T-helper 22 cell (primary cell): ENCODE results near the gene NDUFS2.
"Not testable (repeated sequence)": the region's sequence is repeated elsewhere in the genome, so short reads cannot be mapped to it uniquely, and the experiment has no call there.

Experiments used
- DNase-seq: peaks from one replicate; pipeline ENCODE4 v3.0.0-alpha.2; 2020; ENCODE audit warnings: low read depth

Gene NDUFS2

DNA sequence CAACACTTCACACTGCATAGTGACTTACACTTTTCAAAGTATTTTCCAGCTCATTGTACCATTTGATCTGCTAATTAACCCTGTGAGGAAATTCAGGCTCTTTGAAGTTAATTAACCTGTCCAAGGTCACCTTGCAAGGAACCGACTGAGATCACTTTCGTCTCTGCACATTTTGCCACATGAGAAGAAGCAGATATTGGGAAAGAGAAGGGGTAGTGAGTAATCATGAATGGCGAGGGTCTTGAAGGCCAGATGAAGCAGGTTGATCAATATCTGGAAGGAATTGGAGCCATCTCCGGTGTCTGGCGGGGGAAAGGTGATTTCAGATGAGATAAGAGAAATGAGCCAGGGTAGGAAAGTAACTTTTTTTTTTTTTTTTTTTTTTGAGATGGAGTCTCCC lies 17.8 kb downstream of the NDUFS2 start:
- no peak for DNase-seq

DNA sequence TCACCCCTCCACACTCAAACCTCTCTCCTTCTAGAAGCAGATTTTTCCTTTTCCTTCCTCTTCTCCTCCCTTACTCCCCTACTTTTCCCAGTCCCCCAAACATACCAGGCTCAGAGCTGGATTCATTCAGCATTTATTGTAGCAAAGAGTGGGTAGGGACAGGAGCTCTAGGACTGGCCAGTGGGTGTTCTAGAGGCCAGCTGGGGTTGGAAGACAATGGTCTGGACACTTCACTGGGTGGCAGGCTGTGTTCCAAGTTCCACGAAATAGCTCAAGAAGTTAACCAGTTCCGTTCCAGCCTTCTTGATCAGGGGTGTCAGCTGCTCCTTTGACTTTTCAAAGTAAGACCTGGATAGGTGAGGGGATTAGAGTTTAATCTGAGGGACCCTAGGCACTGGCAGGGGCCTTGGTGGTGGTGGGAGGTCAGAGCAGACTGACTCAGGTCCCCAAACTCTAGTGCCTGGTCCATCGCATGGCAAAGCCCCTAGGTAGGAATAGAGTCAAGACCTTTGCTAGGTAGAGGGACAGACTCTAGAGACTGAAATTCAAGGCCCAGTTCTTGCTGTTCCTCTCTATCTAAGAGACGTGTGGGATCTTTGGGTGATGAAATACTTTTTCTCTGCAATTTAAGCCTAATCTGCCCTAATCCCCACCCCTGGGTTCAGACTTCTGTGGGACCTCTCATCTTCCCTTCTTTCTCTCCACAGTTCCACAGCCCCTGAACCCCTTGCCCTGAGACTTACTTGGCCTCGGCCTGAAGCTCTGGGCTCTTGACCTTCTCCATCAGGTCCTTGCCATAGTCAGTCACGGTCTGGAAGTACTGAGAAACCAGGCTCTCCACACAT lies 20.2 kb downstream of the NDUFS2 start:
- DNase-seq: no peak

DNA sequence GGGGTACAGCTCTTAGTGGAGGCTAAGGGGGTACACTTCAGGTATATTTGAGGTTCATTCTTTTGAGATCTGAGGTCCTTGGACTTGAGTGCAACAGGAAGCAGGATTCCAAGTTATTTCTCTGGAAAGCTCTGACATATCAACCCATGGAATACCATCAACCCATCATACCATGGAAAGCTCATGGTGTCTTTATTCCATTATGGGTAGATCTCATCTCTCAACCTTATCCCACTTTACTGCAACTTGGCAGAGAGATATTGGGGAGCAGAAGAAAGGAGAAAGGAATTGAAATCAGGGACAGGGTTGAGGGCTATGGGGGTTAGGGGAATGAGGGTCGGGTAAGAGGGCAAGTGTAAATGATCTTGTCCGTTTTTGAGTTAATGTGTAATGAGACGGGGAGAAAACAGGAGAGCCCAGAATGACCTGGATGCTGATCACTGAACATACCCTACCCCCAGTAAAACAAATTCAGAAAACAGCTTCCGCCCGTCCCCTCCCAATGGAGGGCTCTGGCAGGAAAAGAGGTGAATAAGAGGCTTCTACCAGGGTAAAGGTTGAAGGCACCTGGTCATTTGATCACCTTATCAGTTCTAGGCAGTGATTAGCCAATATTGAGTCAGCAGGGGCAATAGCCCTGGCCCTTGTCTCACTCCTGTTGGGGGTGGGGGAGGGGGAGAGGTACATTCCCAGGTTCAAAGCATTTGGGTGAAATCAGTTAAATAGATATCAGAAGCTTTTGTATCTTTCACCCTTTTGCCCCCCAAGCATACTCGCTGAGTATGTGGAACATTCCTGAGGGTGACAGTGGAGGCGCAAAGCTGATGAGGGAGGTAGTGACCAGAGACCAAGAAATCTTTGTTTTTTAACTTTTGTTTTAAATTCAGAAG lies 21.9 kb downstream of the NDUFS2 start:
- no peak for DNase-seq

DNA sequence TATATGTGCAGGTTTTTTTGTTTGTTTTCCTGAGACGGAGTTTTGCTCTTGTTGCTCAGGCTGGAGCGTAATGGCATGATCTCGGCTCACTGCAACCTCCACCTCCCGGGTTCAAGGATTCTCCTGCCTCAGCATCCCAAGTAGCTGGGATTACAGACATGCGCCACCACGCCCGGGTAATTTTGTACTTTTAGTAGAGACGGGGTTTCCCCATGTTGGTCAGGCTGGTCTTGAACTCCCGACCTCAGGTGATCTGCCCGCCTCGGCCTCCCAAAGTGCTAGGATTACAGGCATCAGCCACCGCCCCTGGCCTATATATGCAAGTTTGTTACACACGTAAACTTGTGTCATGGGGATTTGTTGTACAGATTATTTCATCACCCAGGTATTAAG lies 22.5 kb downstream of the NDUFS2 start:
- not testable (repeated sequence) for DNase-seq

DNA sequence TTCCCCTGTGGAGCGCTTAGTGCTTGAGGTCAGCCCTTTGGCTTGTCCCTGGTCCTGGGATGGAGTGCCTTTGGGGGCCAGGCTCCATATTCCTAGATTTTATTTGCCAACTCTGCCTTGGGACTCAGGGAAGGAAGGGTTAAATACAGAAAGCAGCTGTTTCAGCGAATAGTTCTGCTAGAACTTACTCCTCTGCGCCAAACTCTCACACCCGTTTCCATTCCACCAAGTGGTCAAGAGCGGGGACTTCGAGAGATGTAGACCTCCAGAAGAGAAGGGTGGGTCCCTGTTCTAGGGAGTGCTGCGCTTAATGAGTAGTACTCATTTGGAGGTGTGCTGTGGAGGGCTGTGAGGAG lies 23.0 kb downstream of the NDUFS2 start:
- DNase-seq: no peak

DNA sequence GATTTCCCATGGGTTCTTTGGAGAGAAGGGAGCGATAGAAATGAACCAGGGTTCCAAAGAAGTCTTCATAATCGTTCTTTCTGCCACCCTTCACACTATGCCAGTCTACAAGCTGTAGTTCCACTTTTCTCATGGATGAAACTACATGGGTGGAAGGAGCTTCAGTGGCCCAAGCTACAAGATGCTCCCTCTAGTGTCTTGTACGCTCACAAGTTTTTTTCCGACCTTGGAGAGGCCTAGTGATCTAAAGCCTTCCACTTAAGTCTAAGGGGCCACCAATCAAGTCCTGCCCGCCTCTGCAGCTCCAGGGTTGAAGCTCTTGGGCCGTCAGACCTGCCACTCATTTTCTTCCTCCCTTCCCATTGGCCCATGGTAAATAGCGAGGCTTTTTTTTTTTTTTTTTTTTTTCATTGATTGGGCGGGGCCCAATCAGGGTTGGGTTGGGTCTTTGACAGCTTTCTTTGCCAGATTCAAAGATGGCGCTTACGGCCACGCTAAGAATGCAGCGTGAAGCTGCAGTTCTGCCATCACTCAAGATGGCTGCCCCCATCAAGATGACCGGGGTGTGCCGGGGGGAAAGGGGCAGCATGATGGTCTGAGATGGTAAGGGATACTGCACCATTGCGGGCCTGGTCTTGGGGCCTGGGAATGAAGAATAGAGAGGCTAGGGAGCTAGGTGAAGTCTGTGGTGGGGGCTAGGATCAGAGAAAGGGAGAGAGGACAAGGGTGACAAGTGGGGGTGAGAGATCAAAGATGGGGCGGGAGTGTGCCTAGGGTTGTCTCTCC lies 23.6 kb downstream of the NDUFS2 start, which contains the start of gene TOMM40L:
TOMM40L (plus strand) TSS at position 527 of the 786 bp plus-strand sequence. CDS start 430 bp downstream, outside the sequence.
- peak; percentile 88 for DNase-seq

DNA sequence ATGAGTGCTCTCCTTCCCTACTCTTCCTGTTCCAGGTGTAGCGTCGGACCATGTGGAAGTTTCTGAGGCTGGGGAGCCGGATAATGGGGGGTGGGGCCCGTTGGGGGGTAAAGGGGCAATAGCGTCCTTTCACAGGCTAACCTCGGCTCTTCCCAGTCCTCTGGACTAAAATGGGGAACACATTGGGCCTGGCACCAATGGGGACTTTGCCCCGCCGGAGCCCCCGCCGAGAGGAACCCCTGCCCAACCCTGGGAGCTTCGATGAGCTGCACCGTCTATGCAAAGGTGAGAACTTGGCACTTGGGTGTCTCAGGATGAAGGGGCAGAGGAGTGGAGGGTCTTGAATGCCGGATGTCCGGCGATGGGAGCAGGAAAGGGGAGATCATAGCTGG lies 24.1 kb downstream of the NDUFS2 start:
- no peak for DNase-seq

DNA sequence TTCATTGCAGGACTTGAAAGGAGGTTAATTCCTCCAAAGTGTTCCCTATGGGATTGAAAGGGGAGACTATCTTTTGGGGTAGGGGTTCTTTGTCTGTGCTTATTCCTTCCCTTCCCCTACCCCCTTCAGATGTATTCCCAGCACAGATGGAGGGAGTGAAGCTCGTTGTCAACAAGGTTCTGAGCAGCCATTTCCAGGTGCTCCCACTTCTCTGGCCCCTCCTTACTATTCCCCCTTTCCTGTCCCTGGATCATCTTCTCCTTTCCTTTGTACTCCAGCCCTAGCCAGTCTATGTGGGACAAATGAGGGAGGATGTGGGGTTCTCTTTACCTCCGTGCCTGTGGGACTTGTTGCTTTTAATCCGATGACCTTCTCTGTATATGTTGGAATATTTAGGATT lies 24.6 kb downstream of the NDUFS2 start:
- no peak for DNase-seq

DNA sequence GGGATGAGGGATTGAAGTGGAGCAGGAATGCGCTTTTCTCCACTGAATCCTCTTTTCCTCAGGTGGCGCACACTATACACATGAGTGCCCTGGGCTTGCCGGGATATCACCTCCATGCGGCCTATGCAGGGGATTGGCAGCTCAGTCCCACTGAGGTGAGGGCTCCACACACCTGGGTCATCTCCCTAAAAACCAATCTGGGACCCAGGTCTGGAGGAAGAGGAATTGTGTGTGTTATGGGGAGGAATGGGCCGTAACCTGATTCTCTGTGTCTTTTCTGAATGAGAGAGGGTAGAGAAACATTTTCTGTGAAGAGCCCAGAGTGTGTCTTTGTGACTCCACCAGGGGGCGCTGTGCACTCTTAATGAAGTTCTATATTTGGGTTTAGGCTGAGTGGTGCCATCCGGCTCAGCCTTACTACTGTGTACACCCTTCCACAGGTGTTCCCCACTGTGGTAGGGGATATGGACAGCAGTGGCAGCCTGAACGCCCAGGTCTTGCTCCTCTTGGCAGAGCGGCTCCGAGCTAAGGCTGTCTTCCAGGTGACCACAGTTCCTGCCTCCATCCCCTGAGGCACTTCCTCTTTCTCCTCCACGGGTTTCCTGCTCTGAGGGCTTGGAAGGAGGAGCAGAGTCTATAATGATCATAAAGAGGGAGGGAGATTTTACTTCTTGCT lies 25.2 kb downstream of the NDUFS2 start:
- peak; percentile 62 for DNase-seq

DNA sequence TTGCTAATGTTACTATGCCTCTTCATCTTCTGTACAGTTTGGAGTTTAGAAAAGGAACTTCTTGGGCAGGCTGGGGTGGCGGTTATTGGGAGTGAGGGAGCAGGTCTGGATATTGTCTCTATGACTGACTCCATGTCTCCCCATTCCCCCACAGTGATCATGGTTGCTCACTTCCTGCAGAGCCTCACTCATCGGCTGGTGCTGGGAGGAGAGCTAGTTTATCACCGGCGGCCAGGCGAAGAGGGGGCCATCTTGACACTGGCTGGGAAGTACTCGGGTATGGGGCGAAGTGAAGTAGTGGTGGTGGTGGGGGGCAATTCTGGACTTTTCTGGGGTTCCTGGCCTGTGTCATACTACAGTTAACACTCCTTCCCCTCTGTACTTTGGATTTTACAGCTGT lies 25.9 kb downstream of the NDUFS2 start:
- no peak for DNase-seq

DNA sequence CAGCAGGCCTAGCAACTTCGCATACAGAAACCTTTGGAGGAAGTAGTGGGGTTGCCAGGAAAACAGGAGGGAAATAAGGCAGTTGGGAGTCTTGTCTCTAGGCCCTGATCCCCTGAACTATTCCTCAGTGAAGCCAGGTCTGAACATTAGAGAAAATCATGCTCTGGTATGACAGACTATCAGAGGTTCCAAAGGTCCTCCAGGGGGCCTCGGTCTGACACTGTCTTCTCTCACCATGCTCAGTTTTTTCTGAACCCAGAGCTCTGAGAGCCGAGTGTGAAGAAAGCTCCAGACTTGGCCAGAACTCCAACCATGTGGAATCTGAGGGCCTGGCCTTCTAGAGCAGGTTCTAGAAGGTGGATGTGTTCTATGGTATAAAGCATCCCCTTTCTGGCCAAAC lies 27.7 kb downstream of the NDUFS2 start:
- no peak for DNase-seq

DNA sequence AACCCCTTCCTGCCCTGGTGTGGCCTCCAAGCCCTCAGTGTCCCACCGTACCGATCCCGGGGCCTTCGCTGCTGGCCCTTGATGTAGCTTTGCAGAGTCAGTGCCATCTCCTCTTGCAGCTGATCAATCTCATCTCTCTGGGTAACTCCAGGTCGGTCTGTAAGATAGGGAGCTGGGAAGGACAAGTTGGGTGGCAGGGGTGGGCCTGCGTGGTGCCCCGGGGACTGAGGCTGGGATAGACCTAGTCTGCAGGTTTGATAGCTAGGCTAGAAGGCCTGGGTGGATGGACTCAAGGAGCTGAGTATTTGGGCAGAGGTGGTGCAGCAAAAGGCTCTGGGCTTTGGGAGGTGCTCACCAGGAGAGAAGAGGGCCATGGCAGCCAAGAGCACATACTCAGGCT lies 28.6 kb downstream of the NDUFS2 start:
- DNase-seq: no peak

DNA sequence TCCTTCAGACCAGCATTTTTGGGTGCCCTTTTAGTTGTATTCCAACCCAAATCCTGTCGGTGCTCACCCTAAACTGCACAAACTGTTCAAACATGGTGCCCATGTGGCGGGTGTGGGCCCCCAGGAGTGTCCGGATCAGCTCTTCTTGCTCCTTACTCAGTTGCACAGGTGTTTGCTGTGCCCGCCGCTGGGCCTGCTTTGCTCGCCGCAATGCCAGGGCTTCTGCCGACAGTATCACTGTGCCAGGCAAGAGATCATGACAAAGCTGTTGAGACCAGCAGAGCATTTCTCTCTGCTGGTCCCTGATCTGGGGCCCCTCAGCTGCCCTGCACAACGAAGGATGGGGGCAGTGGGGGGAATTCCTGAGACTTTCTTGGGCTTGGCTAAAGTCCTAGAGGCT lies 30.9 kb downstream of the NDUFS2 start:
- no peak for DNase-seq

DNA sequence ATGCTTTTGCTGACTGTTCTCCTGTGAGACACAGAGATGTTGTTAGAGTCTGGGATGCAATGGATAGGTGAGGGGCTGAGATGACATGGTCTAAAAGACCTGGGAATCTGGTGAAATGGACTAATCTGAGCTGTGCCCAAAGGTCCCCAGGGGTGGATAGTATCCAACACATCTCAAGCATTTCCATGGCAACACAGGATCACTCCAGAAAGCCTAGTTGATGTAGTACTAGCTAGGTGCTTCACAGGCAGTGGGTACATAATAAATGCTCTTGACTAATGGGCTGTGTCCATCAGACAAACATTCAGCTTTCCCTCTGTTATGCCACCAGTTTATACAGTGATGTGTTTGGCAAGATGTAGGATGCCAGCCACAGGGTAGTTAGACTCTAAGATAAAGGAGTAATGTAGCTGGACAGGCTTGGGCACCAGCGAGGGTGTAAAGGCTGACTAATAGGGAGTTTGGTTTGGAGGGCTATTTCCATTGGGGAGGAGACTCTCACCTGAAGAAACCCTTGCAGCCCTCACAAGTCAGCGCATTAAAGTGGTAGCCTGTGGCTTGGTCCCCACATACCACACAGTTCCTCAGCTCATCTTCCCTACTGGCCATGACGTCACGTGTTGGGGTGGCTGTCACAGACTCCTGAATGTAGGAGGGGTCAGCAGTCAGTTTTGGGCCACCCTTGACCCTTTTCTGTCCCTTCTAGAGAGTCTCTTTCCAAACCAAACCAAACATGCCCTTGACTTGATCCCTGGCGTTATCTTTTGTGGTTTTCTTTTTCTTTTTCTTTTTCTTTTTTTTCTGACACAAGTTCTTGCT lies 34.0 kb downstream of the NDUFS2 start:
- DNase-seq: no peak

DNA sequence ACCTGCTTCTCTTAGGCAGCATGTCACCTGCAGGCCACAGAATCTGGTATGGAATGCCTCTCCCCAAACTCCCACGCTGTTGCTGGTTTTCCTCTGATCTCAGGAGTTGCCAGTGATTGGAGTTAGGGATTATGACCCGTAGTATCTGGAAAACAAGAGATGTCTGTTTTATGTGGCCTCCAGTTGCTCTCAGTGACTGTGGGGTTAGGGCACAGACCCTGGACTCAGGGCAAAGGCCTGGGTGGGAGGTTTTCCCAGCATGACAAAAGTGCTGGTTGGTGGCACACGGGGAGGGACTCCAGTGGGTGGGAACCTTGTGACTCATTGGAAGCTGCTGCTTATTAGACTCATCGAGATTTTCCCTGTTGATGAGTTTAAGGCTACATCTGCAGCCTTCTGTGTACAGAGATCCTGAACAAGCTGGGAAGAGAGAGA lies 35.9 kb downstream of the NDUFS2 start, which contains the start of gene NR1I3:
NR1I3 (minus strand) TSS at position 165 of the 435 bp plus-strand sequence. CDS start 1,638 bp downstream, outside the sequence.
- no peak for DNase-seq

DNA sequence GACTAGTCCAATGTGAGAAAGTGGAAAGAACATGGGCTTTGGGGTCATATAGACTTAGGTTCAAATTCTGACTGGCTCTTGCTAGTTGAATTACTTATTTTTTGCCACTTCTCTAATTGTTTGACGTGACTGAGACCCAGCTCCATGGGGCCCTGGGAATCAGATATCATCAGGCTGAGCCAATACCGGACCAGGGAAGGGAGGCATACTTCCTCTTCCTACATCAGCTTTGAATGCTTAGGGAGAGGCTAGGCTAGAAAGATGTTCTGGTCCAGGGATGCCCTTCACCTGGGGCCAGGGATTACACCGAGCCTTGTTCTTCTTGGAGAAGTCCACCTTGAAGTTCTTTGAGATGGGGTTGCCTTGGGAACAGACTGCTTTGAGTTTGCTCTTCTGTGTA lies 39.5 kb downstream of the NDUFS2 start:
- DNase-seq: no peak

DNA sequence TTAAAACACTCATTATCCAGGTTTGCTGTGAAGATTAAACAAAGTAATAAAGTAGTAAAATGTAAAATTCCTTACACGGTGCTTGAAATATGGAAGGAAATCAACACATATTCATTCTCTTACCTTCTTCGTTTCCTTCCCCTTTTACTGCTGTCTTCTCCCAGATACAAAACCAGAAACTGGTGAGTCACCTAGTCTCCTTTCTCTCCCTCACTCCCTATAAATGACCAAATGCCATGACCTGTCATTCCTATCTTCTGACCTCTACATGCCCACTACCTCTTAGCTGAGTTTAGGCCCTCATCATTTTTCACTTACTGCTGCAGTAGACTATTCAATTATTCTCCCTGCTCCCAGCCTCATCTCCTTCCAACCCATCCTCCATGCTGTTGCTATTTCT lies 40.1 kb downstream of the NDUFS2 start:
- no peak for DNase-seq

DNA sequence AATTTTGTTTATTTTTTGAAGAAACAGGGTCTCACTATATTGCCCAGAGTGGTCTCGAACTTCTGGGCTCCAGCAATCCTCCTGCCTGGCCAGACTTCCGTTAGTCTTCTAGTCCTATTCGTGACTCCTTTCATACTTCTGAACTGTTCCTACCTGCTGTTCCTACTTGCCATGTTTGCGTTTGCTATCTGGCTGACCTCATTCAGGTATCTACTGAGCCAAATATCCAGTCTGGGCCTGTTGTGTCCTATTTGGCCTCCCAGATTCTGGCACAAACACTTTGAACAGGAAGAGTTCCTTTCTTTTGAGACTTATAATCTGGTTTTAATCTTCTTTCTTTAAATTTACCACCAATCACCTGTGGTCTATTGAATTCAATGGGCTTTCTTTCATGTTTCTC lies 42.7 kb downstream of the NDUFS2 start:
- no peak for DNase-seq

DNA sequence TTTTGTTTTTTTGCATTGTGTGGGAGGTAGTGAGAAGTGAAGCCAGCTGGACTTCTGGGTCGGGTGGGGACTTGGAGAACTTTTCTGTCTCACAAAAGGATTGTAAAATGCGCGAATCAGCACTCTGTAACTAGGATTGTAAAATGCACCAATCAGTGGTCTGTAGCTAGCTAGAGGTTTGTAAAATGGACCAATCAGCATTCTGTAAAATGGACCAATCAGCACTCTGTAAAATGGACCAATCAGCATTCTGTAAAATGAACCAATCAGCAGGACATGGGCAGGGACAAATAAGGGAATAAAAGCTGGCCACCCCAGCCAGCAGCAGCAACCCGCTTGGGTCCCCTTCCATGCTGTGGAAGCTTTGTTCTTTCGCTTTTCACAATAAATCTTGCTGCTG lies 47.9 kb downstream of the NDUFS2 start:
- not testable (repeated sequence) for DNase-seq

DNA sequence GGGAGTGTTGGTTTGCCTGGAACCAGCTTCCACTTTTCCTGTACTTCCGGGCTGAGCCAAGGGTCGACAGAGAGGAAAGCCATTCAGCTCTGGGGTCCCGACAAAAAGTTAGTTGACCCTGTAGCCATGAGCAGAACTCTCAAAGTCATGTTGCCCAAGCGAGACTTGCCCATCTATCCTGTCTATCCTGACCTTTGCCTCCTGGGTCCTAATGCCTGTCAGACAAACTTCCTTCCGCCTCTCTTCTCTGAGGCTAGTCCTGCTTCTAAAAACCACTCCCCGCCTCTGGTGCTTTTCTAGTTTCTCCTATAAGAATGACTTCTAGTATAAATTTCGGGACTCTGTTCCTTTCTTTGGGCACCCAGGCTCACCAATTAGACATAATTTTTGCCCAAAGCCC lies 48.7 kb downstream of the NDUFS2 start:
- no peak for DNase-seq

DNA sequence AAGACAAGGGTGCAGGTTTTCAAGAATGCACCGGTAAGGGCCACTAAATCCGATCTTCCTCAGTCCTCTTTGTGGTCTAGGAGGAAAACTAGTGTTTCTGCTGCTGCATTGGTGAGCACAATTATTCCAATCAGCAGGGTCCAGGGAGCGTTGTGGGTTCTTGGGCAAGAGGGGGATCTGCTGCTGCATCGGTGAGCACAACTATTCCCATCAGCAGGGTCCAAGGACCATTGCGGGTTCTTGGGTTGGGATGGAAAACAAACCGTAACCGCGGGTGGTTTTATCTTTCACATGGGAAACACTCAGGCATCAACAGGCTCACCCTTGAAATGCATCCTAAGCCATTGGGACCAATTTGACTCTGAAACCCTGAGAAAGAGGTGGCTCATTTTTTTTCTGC lies 49.4 kb downstream of the NDUFS2 start:
- DNase-seq: no peak
